Measurements from ENCODE around the gene WWOX. TPM values are rescaled to one million over a fixed set of nuclear protein-coding genes. Genes with fewer than 3 reads are reported as not detected.

The WWOX gene
- total RNA-seq, 1 donor from 2014 or later, result 19.1 TPM

- DNase-seq (ENCODE audit: extremely low read depth, low read depth, low spot score), result no peak
Measured at GRCh38 chr16:78290872-78291591, 191.6 kb downstream of the WWOX start.

DNA sequence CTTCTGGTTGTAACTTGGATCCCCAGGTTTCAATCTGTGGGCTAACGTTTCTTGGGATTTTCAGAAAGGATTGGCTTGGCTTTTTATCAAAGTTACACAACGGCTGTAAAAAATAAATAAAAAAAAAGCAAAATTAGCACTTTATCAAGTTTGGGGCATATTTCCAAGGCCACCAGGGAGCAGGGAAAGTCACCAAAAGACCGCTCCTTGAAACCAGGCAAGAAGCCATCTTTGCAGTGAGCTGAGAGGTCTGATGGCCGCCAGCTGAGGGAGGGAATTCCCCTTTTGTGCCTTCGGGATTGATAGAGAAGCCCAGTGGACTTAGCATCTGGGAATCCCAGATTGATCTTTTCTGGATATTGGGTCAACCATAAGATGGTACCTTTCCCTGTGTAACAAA, 192.2 kb downstream of the WWOX start:
- no peak for DNase-seq (ENCODE audit: extremely low read depth, low read depth, low spot score)

GRCh38 chr16:78292086-78292843, 192.8 kb downstream of the WWOX start:
- DNase-seq (ENCODE audit: extremely low read depth, low read depth, low spot score), result no peak

GRCh38 chr16:78292844-78293380, 193.5 kb downstream of the WWOX start:
- no peak for DNase-seq (ENCODE audit: extremely low read depth, low read depth, low spot score)

- no peak for DNase-seq (ENCODE audit: extremely low read depth, low read depth, low spot score)
Measured at GRCh38 chr16:78294538-78295225, 195.2 kb downstream of the WWOX start.

DNA sequence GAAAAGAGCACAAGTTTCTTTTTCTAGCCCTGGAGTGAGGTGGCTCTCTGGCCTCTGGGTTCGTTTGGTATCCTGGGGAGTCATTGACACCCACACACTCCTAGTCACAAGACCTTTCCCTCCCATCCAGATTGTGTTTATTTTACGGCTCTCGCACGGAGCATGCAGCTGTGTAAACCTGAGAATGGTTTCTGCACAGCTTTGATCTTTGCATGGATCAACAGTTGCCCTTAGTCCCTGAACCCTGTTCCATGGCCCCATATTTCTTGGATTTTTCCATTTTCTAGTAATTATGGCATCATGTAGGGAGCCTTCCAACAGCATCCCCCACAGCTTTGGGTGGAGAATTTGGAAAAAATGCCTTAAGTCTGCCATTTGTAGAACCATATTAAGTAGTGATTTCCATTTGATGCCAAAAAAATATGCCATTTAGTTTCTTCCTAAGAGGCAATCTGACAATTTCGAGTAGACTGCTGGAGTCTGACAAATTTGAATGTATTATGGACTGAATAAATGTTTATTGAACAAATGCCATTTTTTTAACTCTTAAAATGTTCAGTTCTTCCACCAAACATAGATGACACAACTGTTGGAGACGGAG, 197.7 kb downstream of the WWOX start:
- DNase-seq (ENCODE audit: extremely low read depth, low read depth, low spot score), result no peak

DNA sequence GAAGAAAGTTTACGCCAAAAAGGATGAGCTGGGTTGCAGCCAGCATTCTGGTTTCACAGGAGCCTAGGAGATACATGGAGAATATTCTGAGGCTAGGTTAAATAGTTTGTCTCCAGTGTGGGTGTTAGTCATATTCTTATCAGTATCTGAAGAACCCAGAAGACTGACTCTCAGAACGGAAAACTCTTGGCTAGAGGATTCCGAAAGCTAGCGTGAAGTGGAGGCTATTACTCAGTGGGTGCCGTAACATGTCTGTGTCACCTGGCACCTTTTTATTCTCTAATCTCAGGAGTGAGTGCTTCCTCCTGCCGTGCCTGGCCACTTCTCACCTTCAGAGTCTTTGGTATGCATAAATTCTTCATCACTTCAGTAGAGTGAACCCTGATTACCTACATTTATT, 199.5 kb downstream of the WWOX start:
- DNase-seq (ENCODE audit: extremely low read depth, low read depth, low spot score), result no peak

DNA sequence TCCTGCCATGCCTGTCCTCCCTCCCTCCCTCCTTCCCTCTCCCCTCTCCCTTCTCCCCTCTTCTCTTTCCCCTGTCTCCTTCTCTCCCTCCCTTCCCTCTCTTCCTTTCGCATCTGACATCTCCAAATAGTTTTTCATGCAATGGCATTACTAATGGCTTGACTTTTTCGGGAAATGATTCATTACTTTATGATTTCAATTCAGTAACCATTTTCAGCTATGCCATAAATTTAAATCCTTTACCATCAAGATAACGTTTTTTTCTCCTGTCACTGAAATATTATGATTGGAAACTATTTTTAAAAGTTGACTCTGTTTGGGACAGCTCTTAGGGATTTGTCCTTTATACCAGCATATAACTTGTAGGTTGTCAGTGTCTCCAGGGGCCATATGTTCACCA, 201.0 kb downstream of the WWOX start:
- no peak for DNase-seq (ENCODE audit: extremely low read depth, low read depth, low spot score)

- DNase-seq (ENCODE audit: extremely low read depth, low read depth, low spot score), result no peak
Measured at GRCh38 chr16:78303946-78304345, 204.5 kb downstream of the WWOX start.

DNA sequence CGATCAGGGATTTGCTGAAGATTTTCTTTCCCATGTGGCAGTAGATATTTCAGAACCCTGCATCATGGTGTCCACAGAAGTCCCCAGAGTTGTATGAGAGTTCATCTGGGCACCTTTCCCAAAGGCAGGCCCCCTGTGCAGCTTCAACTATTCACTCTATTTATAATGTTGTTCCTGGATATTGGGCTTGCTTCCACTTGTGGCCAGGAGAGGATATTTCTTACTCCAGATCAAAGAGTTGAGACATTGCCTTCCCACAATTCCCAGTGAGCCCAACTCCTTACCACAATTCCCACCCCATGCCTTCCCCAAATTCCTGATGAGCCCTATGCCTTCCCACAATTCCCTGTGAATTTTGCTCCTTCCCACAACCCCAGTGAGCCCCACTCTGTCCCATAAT, 206.9 kb downstream of the WWOX start:
- DNase-seq (ENCODE audit: extremely low read depth, low read depth, low spot score), result no peak

DNA sequence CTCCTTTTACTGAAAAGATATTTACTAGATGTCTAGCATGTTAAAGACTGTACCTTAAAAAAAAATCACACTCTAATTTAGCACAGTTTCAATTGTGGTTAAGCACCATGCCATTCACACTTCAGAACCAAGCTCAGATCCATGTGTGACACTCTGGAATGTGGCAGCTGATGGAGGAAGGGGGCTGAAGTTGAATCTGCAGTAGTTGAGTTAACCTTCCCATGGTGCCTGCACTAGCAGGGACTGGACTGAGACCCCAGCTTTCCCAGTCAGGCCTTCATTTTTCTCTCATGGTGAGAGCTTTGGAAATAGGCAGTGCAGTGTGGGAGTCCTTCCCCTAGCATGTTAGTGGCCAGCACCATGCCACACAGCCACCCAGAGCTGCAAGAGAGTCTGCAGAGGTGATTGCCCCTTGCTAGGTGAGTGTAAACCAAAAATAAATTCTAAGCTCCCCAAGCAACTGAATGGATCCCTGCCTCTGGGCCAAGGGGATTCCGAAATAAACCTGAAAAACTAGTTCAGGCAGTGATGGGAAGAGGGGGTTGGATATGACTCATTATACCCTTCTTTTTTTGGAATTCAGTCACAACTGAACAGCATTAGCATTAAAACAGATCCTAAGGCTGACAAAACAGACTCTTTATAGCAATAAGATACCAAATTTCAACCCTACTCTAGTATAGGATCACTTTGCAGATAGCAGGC, 208.5 kb downstream of the WWOX start:
- DNase-seq (ENCODE audit: extremely low read depth, low read depth, low spot score), result no peak

GRCh38 chr16:78309763-78310162, 210.3 kb downstream of the WWOX start:
- no peak for DNase-seq (ENCODE audit: extremely low read depth, low read depth, low spot score)

- DNase-seq (ENCODE audit: extremely low read depth, low read depth, low spot score), result no peak
Measured at GRCh38 chr16:78310196-78310595, 210.7 kb downstream of the WWOX start.

- no peak for DNase-seq (ENCODE audit: extremely low read depth, low read depth, low spot score)
Measured at GRCh38 chr16:78310990-78311561, 211.6 kb downstream of the WWOX start.

DNA sequence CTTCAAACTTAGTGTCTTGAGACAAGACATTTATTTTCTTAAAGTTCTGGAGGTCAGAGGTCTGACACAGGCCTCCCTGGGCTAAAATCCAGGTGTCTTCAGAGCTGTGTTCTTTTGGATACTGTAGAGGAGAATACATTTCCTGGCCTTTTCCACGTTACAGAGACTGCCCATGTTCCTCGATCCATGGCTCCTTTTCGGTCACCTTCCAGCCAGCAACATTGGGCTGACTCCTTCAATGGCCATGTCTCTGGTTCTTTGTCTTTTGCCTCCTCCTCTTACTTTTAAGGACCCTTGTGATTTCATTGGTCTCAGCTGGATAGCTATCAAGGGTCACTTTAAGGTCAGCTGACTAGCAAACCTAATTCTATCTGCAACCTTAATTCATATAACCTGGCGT, 212.4 kb downstream of the WWOX start:
- no peak for DNase-seq (ENCODE audit: extremely low read depth, low read depth, low spot score)

DNA sequence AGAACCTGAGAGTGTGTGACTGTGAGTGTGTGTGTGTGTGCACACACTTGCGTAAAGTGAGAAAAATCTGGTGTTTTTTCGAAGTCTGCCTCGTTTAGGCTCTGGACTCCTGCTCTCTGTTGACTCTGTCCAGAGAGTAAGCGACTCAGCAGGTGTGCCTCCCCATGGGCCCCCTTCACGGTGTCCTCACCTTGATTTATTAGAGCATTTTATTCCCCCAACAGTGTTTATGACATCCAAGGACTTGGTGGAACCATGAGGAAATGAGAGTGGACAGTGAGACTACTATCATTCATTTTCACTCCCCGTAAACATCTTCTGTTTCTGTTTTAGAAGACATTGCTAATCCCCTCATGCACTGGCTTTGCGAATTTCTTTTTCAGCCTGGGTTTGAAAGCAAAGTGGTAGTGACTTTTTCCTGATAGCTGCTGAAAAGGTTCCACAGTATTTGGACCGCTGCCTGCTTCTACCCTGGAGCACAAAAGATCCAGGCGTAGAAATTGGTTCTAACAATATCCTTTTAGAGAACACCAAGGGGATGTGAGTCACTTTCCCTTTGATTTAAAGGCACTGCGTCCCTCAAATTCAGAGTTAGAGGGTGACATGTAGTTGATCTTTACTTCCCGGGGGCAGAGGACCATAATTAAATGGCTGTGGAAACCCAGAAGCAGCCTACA, 218.2 kb downstream of the WWOX start:
- no peak for DNase-seq (ENCODE audit: extremely low read depth, low read depth, low spot score)

DNA sequence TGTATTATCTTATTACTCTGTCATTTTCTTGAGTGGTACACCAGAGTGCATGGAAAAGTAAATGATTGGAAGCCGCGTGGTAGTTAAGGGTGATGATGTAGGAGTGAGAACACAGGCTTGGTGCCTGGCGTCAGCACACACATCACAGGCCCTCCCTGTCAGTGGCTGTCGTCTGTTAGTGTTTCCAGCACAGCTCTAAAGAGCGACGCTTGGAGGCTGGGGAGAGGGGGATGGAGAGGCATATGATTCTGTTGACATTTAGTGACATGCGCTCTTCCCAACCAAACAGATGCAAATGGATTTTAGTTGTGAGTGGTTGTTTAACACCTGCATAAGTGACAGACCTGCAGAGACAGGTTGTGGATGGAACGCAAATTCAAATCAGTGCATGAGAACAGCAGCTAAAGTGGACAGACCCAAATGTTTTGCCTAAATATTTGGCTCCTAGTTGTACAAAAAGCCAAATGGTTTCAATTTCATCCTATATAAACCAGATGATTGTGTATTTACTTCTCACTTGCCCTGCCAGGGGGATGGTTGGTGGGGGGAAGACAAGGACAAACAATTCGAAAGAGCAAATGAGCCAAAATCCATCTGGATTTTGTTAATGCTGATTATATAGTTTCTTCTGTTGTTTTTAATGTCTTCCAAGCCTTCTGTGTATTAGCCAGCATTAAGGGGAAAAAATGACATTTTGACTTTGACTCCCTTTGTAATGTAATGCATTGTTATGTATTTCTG, 222.3 kb downstream of the WWOX start:
- DNase-seq (ENCODE audit: extremely low read depth, low read depth, low spot score), result no peak

- no peak for DNase-seq (ENCODE audit: extremely low read depth, low read depth, low spot score)
Measured at GRCh38 chr16:78323315-78323714, 223.9 kb downstream of the WWOX start.
